HepG2 (cell line): ENCODE results near the gene CYLD. TPM values are rescaled to one million over a fixed set of nuclear protein-coding genes. Genes with fewer than 3 reads are reported as not detected.

ENCODE experiments used
- CAMTA2 ChIP-seq: sonication (generic); formaldehyde crosslinking; IDR thresholded peaks from 2 replicates; pipeline ENCODE4 v1.4.0; 2020; ENCODE audit warnings: mild to moderate bottlenecking, missing genetic modification reagents, borderline replicate concordance
- GABPA ChIP-seq, 2 experiments: IDR thresholded peaks; 2 replicates each; pipeline ENCODE4 v1.6.1; 2011 to 2016; ENCODE audit warnings: low read depth in 2 of 2, low read length in 1 of 2, missing biosample characterization in 1 of 2, missing genetic modification characterization in 1 of 2
- PHF5A ChIP-seq: IDR thresholded peaks from one replicate; pipeline ENCODE4 v1.6.1; 2018; ENCODE audit warnings: low read depth, missing genetic modification reagents; ENCODE audit not compliant: unreplicated experiment
- PHF8 ChIP-seq: sonication (generic); formaldehyde crosslinking; IDR thresholded peaks from 2 replicates; pipeline ENCODE4 v1.5.0; 2020; ENCODE audit warnings: missing genetic modification reagents
- SNAPC2 ChIP-seq: sonication (generic); formaldehyde crosslinking; IDR thresholded peaks from 2 replicates; pipeline ENCODE4 v1.8.1; 2022; ENCODE audit warnings: mild to moderate bottlenecking, missing genetic modification reagents
- THYN1 ChIP-seq: sonication (generic); formaldehyde crosslinking; IDR thresholded peaks from 2 replicates; pipeline ENCODE4 v1.8.1; 2023; ENCODE audit warnings: low read depth, mild to moderate bottlenecking, moderate library complexity, missing genetic modification reagents, borderline replicate concordance
- ZNF547 ChIP-seq: sonication (generic); formaldehyde crosslinking; IDR thresholded peaks from 2 replicates; pipeline ENCODE4 v1.5.1; 2020; ENCODE audit warnings: mild to moderate bottlenecking, missing genetic modification reagents
- polyA plus RNA-seq, 8 experiments: library from polyadenylated mRNA; depleted of rRNA in 3 of 8; stranded (reverse) in 7 of 8; unstranded in 1 of 8; fragments of >200 nt; fragmentation: Illumina TruSeq in 4 of 8; extraction: Trizol in 4 of 8; gene quantifications; 2 replicates each; pipeline versions ENCODE4 v1.2.1 to v1.2.3, GENCODE V29; 2011 to 2016; ENCODE audit warnings: low read depth in 4 of 8, missing spikeins in 1 of 8, mixed read lengths in 1 of 8; ENCODE audit not compliant: insufficient read depth in 1 of 8
- total RNA-seq, 5 experiments: library from RNA; depleted of rRNA; stranded (reverse); fragments of >200 nt; fragmentation: Illumina TruSeq; extraction: Trizol; gene quantifications; 2 replicates each; pipeline ENCODE4 v1.2.3, GENCODE V29; 2016; ENCODE audit warnings: low read depth in 1 of 5
- TF ChIP-seq, protein P1 (sequence below): sonication (generic); formaldehyde crosslinking; IDR thresholded peaks from 2 replicates; pipeline ENCODE4 v1.4.0; 2020; ENCODE audit warnings: missing genetic modification reagents
- TF ChIP-seq, protein P2 (sequence below), 2 experiments: sonication (generic) in 1 of 2; formaldehyde crosslinking in 1 of 2; IDR thresholded peaks; 2 replicates each; pipeline versions ENCODE4 v1.5.1 to v1.6.1; 2011 to 2020; ENCODE audit warnings: borderline replicate concordance in 1 of 2, low read depth in 1 of 2, low read length in 1 of 2, mild to moderate bottlenecking in 1 of 2, missing genetic modification reagents in 1 of 2, moderate library complexity in 1 of 2
- TF ChIP-seq, protein P3 (sequence below): IDR thresholded peaks from 2 replicates; pipeline ENCODE4 v1.6.1; 2016; ENCODE audit warnings: low read depth, borderline replicate concordance
- TF ChIP-seq, protein P4 (sequence below): sonication (generic); formaldehyde crosslinking; IDR thresholded peaks from 2 replicates; pipeline ENCODE4 v1.5.0; 2020; ENCODE audit warnings: mild to moderate bottlenecking, missing genetic modification reagents, borderline replicate concordance
- TF ChIP-seq, protein P5 (sequence below): sonication (generic); formaldehyde crosslinking; IDR thresholded peaks from 2 replicates; pipeline ENCODE4 v1.8.0; 2022; ENCODE audit warnings: mild to moderate bottlenecking, missing genetic modification reagents

The CYLD gene
- total and polyA plus RNA-seq, 2 of the 13 experiments (the other 11 are each of a cell fraction or from before 2014, with no cell fraction given): 6.1 to 11.4 TPM

DNA sequence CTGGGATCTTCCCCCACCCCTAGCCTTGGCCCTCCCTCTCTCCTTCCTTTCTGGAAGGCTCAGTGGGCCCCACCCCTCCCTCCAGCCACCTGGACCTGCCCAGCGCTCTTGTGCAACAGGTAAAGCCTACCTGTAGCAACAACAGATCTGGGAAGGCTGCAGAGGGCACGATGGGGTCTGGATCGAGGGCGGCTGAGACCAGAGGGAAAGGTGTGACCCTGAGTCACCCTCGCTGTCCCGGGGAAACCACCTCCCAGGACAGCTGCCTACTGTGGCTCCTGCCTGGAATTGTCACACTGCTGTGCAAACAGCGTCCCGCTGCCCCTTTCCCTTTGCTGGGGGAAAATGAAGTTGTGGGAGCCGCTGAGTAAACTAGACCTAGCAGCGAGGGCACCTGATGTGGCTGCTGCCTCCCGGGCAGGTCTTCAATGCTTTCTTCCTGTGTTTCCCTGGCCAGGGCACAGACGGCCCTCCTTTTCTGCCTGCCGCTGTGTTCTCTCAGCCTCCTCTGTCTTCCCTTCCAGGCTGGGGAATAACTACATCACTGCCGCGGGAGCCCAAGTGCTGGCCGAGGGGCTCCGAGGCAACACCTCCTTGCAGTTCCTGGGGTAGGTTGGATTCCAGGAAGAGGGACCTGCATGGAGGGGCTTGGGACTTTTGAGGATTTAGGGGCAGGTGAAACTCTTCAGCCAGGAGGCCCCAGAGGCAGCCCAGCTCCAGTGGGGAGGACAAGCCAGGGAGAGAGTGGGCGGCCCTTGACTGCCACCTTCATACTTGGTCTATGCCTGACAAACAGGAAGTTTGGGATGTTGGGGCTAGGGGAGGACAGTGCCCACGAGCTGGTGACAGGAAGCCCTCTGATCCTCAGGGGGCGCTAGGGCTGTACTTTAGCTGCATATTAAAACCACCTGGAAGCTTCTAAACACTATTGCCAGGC is 22.2 kb upstream of the CYLD start (continued):
- TF ChIP-seq, protein P1, sequence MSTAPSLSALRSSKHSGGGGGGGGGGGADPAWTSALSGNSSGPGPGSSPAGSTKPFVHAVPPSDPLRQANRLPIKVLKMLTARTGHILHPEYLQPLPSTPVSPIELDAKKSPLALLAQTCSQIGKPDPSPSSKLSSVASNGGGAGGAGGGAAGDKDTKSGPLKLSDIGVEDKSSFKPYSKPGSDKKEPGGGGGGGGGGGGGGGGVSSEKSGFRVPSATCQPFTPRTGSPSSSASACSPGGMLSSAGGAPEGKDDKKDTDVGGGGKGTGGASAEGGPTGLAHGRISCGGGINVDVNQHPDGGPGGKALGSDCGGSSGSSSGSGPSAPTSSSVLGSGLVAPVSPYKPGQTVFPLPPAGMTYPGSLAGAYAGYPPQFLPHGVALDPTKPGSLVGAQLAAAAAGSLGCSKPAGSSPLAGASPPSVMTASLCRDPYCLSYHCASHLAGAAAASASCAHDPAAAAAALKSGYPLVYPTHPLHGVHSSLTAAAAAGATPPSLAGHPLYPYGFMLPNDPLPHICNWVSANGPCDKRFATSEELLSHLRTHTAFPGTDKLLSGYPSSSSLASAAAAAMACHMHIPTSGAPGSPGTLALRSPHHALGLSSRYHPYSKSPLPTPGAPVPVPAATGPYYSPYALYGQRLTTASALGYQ (CRISPR knock-in tag): no peak; the same call in 1 of the 2 replicates
- TF ChIP-seq, protein P2, sequence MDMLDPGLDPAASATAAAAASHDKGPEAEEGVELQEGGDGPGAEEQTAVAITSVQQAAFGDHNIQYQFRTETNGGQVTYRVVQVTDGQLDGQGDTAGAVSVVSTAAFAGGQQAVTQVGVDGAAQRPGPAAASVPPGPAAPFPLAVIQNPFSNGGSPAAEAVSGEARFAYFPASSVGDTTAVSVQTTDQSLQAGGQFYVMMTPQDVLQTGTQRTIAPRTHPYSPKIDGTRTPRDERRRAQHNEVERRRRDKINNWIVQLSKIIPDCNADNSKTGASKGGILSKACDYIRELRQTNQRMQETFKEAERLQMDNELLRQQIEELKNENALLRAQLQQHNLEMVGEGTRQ (IDR thresholded peaks at IDR 0.05; ENCODE audit: low read depth, low read length): no peak
- TF ChIP-seq, protein P2 (CRISPR knock-in tag; IDR thresholded peaks at IDR 0.05; ENCODE audit: borderline replicate concordance): no peak
- TF ChIP-seq THYN1 (no peak), PHF5A (CRISPR knock-in tag) (no peak), ZNF547 (peak; percentile 80), GABPA (IDR thresholded peaks at IDR 0.05; ENCODE audit: low read depth, low read length) (peak; percentile 24), GABPA (CRISPR knock-in tag; IDR thresholded peaks at IDR 0.05; ENCODE audit: low read depth) (peak; percentile 78), PHF8 (peak; percentile 63; the same call in 1 of the 2 replicates), SNAPC2 (no peak), CAMTA2 (no peak)
- TF ChIP-seq, protein P3, sequence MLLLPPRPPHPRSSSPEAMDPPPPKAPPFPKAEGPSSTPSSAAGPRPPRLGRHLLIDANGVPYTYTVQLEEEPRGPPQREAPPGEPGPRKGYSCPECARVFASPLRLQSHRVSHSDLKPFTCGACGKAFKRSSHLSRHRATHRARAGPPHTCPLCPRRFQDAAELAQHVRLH (CRISPR knock-in tag): no peak
- TF ChIP-seq, protein P4, sequence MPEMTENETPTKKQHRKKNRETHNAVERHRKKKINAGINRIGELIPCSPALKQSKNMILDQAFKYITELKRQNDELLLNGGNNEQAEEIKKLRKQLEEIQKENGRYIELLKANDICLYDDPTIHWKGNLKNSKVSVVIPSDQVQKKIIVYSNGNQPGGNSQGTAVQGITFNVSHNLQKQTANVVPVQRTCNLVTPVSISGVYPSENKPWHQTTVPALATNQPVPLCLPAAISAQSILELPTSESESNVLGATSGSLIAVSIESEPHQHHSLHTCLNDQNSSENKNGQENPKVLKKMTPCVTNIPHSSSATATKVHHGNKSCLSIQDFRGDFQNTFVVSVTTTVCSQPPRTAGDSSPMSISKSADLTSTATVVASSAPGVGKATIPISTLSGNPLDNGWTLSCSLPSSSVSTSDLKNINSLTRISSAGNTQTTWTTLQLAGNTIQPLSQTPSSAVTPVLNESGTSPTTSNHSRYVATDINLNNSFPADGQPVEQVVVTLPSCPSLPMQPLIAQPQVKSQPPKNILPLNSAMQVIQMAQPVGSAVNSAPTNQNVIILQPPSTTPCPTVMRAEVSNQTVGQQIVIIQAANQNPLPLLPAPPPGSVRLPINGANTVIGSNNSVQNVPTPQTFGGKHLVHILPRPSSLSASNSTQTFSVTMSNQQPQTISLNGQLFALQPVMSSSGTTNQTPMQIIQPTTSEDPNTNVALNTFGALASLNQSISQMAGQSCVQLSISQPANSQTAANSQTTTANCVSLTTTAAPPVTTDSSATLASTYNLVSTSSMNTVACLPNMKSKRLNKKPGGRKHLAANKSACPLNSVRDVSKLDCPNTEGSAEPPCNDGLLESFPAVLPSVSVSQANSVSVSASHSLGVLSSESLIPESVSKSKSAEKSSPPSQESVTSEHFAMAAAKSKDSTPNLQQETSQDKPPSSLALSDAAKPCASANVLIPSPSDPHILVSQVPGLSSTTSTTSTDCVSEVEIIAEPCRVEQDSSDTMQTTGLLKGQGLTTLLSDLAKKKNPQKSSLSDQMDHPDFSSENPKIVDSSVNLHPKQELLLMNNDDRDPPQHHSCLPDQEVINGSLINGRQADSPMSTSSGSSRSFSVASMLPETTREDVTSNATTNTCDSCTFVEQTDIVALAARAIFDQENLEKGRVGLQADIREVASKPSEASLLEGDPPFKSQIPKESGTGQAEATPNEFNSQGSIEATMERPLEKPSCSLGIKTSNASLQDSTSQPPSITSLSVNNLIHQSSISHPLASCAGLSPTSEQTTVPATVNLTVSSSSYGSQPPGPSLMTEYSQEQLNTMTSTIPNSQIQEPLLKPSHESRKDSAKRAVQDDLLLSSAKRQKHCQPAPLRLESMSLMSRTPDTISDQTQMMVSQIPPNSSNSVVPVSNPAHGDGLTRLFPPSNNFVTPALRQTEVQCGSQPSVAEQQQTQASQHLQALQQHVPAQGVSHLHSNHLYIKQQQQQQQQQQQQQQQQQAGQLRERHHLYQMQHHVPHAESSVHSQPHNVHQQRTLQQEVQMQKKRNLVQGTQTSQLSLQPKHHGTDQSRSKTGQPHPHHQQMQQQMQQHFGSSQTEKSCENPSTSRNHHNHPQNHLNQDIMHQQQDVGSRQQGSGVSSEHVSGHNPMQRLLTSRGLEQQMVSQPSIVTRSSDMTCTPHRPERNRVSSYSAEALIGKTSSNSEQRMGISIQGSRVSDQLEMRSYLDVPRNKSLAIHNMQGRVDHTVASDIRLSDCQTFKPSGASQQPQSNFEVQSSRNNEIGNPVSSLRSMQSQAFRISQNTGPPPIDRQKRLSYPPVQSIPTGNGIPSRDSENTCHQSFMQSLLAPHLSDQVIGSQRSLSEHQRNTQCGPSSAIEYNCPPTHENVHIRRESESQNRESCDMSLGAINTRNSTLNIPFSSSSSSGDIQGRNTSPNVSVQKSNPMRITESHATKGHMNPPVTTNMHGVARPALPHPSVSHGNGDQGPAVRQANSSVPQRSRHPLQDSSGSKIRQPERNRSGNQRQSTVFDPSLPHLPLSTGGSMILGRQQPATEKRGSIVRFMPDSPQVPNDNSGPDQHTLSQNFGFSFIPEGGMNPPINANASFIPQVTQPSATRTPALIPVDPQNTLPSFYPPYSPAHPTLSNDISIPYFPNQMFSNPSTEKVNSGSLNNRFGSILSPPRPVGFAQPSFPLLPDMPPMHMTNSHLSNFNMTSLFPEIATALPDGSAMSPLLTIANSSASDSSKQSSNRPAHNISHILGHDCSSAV (CRISPR knock-in tag): no peak
- TF ChIP-seq, protein P5, sequence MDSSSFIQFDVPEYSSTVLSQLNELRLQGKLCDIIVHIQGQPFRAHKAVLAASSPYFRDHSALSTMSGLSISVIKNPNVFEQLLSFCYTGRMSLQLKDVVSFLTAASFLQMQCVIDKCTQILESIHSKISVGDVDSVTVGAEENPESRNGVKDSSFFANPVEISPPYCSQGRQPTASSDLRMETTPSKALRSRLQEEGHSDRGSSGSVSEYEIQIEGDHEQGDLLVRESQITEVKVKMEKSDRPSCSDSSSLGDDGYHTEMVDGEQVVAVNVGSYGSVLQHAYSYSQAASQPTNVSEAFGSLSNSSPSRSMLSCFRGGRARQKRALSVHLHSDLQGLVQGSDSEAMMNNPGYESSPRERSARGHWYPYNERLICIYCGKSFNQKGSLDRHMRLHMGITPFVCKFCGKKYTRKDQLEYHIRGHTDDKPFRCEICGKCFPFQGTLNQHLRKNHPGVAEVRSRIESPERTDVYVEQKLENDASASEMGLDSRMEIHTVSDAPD (CRISPR knock-in tag): no peak
